WTC11 (cell line): ENCODE data around the gene ENO2. TPM values are rescaled to one million over a fixed set of nuclear protein-coding genes. Genes with fewer than 3 reads are reported as not detected.

ENCODE experiments used
- ESRRA ChIP-seq: sonication (generic); formaldehyde crosslinking; IDR thresholded peaks from 2 replicates; pipeline ENCODE4 v1.8.1; 2022; ENCODE audit warnings: mild to moderate bottlenecking, missing genetic modification reagents, borderline replicate concordance
- HMGA2 ChIP-seq: fragments of 250-450 bp; sonication (Bioruptor Pico); IDR thresholded peaks from 2 replicates; pipeline ENCODE4 v1.4.0; 2021; ENCODE audit warnings: mild to moderate bottlenecking, moderate library complexity
- NFE2L1 ChIP-seq: sonication (generic); formaldehyde crosslinking; IDR thresholded peaks from 2 replicates; pipeline ENCODE4 v1.8.1; 2023; ENCODE audit warnings: missing genetic modification reagents
- PRRX2 ChIP-seq: fragments of 250-450 bp; sonication (Bioruptor Pico); IDR thresholded peaks from 2 replicates; pipeline ENCODE4 v1.8.0; 2021; ENCODE audit warnings: mild to moderate bottlenecking
- TCF7 ChIP-seq: sonication (generic); formaldehyde crosslinking; IDR thresholded peaks from 2 replicates; pipeline ENCODE4 v1.8.0; 2022; ENCODE audit warnings: mild to moderate bottlenecking, low read depth, missing genetic modification reagents, moderate library complexity
- total RNA-seq: library from RNA; stranded (reverse); gene quantifications from 3 replicates; pipeline ENCODE4 v1.2.3, GENCODE V29; 2021
- TF ChIP-seq, protein P1 (sequence below): fragments of 250-450 bp; sonication (Bioruptor Pico); IDR thresholded peaks from 2 replicates; pipeline ENCODE4 v1.9.0; 2021; ENCODE audit warnings: mild to moderate bottlenecking, borderline replicate concordance
- TF ChIP-seq, protein P2 (sequence below): sonication (generic); formaldehyde crosslinking; IDR thresholded peaks from 2 replicates; pipeline ENCODE4 v1.8.1; 2023; ENCODE audit warnings: mild to moderate bottlenecking, missing genetic modification reagents, moderate library complexity
- TF ChIP-seq, protein P3 (sequence below): sonication (generic); formaldehyde crosslinking; IDR thresholded peaks from 2 replicates; pipeline ENCODE4 v1.8.0; 2023; ENCODE audit warnings: missing genetic modification reagents, mild to moderate bottlenecking, borderline replicate concordance
- TF ChIP-seq, protein P4 (sequence below): sonication (generic); formaldehyde crosslinking; IDR thresholded peaks from 2 replicates; pipeline ENCODE4 v1.8.0; 2022; ENCODE audit warnings: mild to moderate bottlenecking, missing genetic modification reagents
- TF ChIP-seq, protein P5 (sequence below): sonication (generic); formaldehyde crosslinking; IDR thresholded peaks from 2 replicates; pipeline ENCODE4 v1.8.0; 2023; ENCODE audit warnings: mild to moderate bottlenecking, missing genetic modification reagents
- TF ChIP-seq, protein P6 (sequence below): sonication (generic); formaldehyde crosslinking; IDR thresholded peaks from 2 replicates; pipeline ENCODE4 v1.8.1; 2023; ENCODE audit warnings: mild to moderate bottlenecking, missing genetic modification reagents

ENO2 gene
- total RNA-seq, 1 experiment from 2014 or later: 118 TPM

DNA sequence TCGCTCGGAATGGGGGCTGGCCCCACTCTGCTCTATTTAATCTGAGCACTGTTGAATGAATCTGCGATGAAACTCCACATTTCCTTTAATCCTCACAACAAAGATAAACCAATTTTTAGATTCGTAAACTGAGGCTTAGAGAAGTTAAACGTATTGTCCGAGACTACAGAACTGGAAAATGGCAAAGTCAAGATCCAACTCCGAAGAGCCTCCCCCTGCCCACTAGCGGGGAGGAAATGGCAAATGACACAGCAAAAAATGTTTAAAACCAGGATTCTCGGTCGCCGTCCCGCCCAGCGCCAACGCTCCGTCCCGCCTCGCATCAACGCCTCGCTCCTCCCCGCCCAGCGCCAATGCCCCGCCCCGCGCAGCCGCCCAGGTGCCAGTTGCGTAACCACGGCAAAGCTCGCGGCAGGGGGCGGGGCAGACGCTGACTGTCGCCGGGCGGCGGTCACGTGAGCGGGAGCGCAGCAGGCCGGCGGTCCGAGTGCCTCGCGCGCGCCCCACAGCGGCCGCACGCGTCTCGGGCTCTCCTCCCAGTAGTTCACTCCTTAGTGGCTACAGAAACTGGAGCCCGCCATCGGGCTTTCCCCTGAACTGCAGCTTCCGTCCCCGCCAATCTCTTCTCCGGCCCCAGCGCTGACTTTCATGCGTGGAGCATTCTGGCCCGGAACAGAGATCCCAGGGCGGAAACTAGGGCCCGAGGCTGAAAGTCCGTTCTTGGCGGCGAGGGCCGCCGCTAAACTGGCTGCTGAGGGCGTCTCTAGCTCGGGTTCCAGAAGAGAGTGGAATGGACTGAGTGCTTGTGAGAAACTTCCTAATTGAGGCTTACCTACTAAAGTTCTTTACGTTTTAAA is 23.4 kb upstream of the ENO2 start (continued):
- TF ChIP-seq, protein P1, sequence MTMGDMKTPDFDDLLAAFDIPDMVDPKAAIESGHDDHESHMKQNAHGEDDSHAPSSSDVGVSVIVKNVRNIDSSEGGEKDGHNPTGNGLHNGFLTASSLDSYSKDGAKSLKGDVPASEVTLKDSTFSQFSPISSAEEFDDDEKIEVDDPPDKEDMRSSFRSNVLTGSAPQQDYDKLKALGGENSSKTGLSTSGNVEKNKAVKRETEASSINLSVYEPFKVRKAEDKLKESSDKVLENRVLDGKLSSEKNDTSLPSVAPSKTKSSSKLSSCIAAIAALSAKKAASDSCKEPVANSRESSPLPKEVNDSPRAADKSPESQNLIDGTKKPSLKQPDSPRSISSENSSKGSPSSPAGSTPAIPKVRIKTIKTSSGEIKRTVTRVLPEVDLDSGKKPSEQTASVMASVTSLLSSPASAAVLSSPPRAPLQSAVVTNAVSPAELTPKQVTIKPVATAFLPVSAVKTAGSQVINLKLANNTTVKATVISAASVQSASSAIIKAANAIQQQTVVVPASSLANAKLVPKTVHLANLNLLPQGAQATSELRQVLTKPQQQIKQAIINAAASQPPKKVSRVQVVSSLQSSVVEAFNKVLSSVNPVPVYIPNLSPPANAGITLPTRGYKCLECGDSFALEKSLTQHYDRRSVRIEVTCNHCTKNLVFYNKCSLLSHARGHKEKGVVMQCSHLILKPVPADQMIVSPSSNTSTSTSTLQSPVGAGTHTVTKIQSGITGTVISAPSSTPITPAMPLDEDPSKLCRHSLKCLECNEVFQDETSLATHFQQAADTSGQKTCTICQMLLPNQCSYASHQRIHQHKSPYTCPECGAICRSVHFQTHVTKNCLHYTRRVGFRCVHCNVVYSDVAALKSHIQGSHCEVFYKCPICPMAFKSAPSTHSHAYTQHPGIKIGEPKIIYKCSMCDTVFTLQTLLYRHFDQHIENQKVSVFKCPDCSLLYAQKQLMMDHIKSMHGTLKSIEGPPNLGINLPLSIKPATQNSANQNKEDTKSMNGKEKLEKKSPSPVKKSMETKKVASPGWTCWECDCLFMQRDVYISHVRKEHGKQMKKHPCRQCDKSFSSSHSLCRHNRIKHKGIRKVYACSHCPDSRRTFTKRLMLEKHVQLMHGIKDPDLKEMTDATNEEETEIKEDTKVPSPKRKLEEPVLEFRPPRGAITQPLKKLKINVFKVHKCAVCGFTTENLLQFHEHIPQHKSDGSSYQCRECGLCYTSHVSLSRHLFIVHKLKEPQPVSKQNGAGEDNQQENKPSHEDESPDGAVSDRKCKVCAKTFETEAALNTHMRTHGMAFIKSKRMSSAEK (CRISPR knock-in tag): no peak
- no peak for TF ChIP-seq PRRX2 (CRISPR knock-in tag)
- TF ChIP-seq, protein P2, sequence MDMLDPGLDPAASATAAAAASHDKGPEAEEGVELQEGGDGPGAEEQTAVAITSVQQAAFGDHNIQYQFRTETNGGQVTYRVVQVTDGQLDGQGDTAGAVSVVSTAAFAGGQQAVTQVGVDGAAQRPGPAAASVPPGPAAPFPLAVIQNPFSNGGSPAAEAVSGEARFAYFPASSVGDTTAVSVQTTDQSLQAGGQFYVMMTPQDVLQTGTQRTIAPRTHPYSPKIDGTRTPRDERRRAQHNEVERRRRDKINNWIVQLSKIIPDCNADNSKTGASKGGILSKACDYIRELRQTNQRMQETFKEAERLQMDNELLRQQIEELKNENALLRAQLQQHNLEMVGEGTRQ (CRISPR knock-in tag): peak; percentile 99
- TF ChIP-seq, protein P3, sequence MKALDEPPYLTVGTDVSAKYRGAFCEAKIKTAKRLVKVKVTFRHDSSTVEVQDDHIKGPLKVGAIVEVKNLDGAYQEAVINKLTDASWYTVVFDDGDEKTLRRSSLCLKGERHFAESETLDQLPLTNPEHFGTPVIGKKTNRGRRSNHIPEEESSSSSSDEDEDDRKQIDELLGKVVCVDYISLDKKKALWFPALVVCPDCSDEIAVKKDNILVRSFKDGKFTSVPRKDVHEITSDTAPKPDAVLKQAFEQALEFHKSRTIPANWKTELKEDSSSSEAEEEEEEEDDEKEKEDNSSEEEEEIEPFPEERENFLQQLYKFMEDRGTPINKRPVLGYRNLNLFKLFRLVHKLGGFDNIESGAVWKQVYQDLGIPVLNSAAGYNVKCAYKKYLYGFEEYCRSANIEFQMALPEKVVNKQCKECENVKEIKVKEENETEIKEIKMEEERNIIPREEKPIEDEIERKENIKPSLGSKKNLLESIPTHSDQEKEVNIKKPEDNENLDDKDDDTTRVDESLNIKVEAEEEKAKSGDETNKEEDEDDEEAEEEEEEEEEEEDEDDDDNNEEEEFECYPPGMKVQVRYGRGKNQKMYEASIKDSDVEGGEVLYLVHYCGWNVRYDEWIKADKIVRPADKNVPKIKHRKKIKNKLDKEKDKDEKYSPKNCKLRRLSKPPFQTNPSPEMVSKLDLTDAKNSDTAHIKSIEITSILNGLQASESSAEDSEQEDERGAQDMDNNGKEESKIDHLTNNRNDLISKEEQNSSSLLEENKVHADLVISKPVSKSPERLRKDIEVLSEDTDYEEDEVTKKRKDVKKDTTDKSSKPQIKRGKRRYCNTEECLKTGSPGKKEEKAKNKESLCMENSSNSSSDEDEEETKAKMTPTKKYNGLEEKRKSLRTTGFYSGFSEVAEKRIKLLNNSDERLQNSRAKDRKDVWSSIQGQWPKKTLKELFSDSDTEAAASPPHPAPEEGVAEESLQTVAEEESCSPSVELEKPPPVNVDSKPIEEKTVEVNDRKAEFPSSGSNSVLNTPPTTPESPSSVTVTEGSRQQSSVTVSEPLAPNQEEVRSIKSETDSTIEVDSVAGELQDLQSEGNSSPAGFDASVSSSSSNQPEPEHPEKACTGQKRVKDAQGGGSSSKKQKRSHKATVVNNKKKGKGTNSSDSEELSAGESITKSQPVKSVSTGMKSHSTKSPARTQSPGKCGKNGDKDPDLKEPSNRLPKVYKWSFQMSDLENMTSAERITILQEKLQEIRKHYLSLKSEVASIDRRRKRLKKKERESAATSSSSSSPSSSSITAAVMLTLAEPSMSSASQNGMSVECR: no peak
- TF ChIP-seq, protein P4, sequence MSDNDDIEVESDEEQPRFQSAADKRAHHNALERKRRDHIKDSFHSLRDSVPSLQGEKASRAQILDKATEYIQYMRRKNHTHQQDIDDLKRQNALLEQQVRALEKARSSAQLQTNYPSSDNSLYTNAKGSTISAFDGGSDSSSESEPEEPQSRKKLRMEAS (CRISPR knock-in tag): peak; percentile 79; the same call in 1 of the 2 replicates
- TF ChIP-seq, protein P5, sequence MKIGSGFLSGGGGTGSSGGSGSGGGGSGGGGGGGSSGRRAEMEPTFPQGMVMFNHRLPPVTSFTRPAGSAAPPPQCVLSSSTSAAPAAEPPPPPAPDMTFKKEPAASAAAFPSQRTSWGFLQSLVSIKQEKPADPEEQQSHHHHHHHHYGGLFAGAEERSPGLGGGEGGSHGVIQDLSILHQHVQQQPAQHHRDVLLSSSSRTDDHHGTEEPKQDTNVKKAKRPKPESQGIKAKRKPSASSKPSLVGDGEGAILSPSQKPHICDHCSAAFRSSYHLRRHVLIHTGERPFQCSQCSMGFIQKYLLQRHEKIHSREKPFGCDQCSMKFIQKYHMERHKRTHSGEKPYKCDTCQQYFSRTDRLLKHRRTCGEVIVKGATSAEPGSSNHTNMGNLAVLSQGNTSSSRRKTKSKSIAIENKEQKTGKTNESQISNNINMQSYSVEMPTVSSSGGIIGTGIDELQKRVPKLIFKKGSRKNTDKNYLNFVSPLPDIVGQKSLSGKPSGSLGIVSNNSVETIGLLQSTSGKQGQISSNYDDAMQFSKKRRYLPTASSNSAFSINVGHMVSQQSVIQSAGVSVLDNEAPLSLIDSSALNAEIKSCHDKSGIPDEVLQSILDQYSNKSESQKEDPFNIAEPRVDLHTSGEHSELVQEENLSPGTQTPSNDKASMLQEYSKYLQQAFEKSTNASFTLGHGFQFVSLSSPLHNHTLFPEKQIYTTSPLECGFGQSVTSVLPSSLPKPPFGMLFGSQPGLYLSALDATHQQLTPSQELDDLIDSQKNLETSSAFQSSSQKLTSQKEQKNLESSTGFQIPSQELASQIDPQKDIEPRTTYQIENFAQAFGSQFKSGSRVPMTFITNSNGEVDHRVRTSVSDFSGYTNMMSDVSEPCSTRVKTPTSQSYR (CRISPR knock-in tag): no peak
- peak; percentile 100 for TF ChIP-seq NFE2L1 (CRISPR knock-in tag)
- no peak for TF ChIP-seq HMGA2
- TF ChIP-seq TCF7 (CRISPR knock-in tag): no peak
- TF ChIP-seq, protein P6, sequence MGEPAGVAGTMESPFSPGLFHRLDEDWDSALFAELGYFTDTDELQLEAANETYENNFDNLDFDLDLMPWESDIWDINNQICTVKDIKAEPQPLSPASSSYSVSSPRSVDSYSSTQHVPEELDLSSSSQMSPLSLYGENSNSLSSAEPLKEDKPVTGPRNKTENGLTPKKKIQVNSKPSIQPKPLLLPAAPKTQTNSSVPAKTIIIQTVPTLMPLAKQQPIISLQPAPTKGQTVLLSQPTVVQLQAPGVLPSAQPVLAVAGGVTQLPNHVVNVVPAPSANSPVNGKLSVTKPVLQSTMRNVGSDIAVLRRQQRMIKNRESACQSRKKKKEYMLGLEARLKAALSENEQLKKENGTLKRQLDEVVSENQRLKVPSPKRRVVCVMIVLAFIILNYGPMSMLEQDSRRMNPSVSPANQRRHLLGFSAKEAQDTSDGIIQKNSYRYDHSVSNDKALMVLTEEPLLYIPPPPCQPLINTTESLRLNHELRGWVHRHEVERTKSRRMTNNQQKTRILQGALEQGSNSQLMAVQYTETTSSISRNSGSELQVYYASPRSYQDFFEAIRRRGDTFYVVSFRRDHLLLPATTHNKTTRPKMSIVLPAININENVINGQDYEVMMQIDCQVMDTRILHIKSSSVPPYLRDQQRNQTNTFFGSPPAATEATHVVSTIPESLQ (CRISPR knock-in tag): no peak
- no peak for TF ChIP-seq ESRRA (CRISPR knock-in tag)
- TF ChIP-seq, all 79 proteins: peak for 26
